Activated naive CD8-positive, alpha-beta T cell (primary cell): Measurements from ENCODE around the gene ERVFRD-1.

Experiments
- H3K27ac Mint-ChIP-seq: one replicate; pipeline ENCODE4 v1.8.0; 2021; ENCODE audit warnings: mixed read lengths
- H3K27me3 Mint-ChIP-seq: one replicate; pipeline ENCODE4 v1.8.0; 2021; ENCODE audit warnings: mixed read lengths
- H3K36me3 Mint-ChIP-seq: one replicate; pipeline ENCODE4 v1.8.0; 2021; ENCODE audit warnings: mixed read lengths
- H3K4me1 Mint-ChIP-seq: one replicate; pipeline ENCODE4 v1.8.0; 2021; ENCODE audit warnings: low read depth, mixed read lengths
- H3K4me3 Mint-ChIP-seq: one replicate; pipeline ENCODE4 v1.8.0; 2021; ENCODE audit warnings: mild to moderate bottlenecking, mixed read lengths
- H3K9me3 Mint-ChIP-seq: one replicate; pipeline ENCODE4 v1.8.0; 2021; ENCODE audit warnings: low read depth, mixed read lengths

ERVFRD-1 gene

GRCh38 chr6:11056871-11057270, 54.7 kb downstream of the ERVFRD-1 start:
- Mint-ChIP-seq H3K4me1 (no peaks in the 10 kb centered on the region), H3K4me3 (no peak overlapping the region), H3K27ac (no peak overlapping the region), H3K36me3 (no peaks in the 10 kb centered on the region), H3K9me3 (no peaks in the 10 kb centered on the region), H3K27me3 (peaks cover 6% of the 10 kb centered on the region)

DNA sequence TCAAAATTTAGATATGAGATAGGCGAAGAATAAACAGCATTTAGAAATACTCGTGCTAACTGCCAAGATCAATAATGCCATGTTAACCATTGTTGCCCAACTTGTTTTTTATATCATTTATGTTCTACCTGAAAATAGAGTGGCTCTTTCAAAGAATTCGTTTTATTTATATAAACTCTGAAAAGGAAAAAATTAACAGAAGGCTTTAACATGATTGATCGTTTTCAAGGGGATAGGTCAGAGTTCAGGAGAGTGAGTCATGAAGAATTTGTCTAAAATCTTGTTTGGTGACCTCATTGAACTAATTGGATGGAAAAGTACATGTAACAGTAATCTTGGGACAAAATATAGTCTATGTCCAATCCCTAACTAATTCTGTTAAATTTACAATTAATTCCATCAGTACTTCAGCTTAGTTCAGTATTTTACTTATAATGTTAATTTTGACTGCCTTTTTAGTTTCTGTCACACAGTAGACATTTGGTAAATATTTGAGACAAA, 56.3 kb downstream of the ERVFRD-1 start:
- Mint-ChIP-seq H3K4me1 (no peaks in the 10 kb centered on the region), H3K4me3 (no peak overlapping the region), H3K27me3 (peaks cover 11% of the 10 kb centered on the region), H3K9me3 (no peaks in the 10 kb centered on the region), H3K36me3 (no peaks in the 10 kb centered on the region), H3K27ac (no peak overlapping the region)

DNA sequence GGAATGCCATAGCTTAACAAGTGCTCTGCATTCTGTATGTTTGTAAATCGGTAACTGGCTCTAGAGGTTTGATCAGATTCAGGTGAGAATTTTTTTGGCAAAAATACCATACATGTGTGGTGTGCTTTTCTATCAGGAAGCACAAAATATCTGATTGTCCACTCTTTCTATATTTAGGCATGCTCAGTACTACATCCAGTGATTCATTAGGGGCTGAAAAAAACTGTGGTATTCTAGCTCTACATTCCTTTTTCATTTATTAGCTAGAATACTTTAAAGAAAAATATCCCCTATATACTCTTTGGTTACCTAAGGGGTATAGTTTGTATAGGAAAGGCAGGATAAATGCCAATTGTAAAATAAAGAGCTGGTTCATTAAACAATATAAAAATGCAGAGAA, 56.8 kb downstream of the ERVFRD-1 start:
- Mint-ChIP-seq H3K36me3 (no peaks in the 10 kb centered on the region), H3K9me3 (no peaks in the 10 kb centered on the region), H3K27me3 (peaks cover 12% of the 10 kb centered on the region), H3K4me3 (no peak overlapping the region), H3K27ac (no peak overlapping the region), H3K4me1 (no peaks in the 10 kb centered on the region)

- no peak overlapping the region for H3K27ac Mint-ChIP-seq
- peaks cover 19% of the 10 kb centered on the region for H3K27me3 Mint-ChIP-seq
- no peak overlapping the region for H3K4me3 Mint-ChIP-seq
- no peaks in the 10 kb centered on the region for H3K4me1 Mint-ChIP-seq
- no peaks in the 10 kb centered on the region for H3K36me3 Mint-ChIP-seq
- no peaks in the 10 kb centered on the region for H3K9me3 Mint-ChIP-seq
These were observed 58.2 kb downstream of the ERVFRD-1 start for GRCh38 chr6:11053307-11053706.
